Stimulated activated naive B cell treated with anti-CD40 and anti-IgM and Interleukin-4, amounts not matched to agents 10 μg/mL and 1 μg/mL and 100 μg/mL, for 72 hours (primary cell): ENCODE results near the gene LPIN2.
"Not testable (repeated sequence)": the region's sequence is repeated elsewhere in the genome, so short reads cannot be mapped to it uniquely, and the experiment has no call there.

Experiments used
- ATAC-seq, 2 donors: fragments of 150-1000 bp; cut with Tn5 transposase; replicated peaks; 2 replicates each; pipeline ENCODE4 v1.10.0; 2021; ENCODE audit warnings: moderate library complexity in 1 of 2
- DNase-seq: peaks from one replicate; pipeline ENCODE4 v3.0.0; 2021
- H3K27ac Mint-ChIP-seq: one replicate; pipeline ENCODE4 v1.8.0; 2022; ENCODE audit warnings: mild to moderate bottlenecking, mixed read lengths
- H3K27me3 Mint-ChIP-seq, 2 donors: one replicate each; pipeline ENCODE4 v1.8.0; 2022; ENCODE audit warnings: mixed read lengths in 2 of 2
- H3K36me3 Mint-ChIP-seq, 2 donors: one replicate each; pipeline ENCODE4 v1.8.0; 2022; ENCODE audit warnings: mixed read lengths in 2 of 2, mild to moderate bottlenecking in 1 of 2
- H3K4me1 Mint-ChIP-seq, 2 donors: one replicate each; pipeline ENCODE4 v1.8.0; 2022; ENCODE audit warnings: mixed read lengths in 2 of 2, mild to moderate bottlenecking in 1 of 2
- H3K4me3 Mint-ChIP-seq, 2 donors: one replicate each; pipeline ENCODE4 v1.8.0; 2022; ENCODE audit warnings: mild to moderate bottlenecking in 2 of 2, mixed read lengths in 2 of 2, moderate library complexity in 1 of 2
- H3K9me3 Mint-ChIP-seq, 2 donors: one replicate each; pipeline ENCODE4 v1.8.0; 2022; ENCODE audit warnings: mixed read lengths in 2 of 2, mild to moderate bottlenecking in 1 of 2

Gene LPIN2

DNA sequence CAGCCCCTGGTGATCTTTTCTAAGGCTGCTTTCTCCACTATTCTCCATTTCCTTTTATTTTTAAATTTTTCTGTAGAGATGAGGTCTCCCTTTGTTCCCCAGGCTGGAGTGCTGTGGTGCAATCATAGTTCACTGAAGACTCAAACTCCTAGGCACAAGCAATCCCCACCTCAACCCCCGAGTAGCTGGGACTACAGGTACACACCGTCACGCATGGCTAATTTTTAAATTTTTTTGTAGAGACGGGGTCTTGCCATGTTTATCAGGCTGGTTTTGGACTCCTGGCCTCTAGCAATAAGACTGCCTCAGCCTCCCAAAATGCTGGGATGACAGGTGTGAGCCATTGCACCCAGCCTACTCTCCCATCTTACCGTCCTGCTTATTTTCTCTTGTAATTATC lies 22.7 kb upstream of the LPIN2 start:
- no peak for ATAC-seq
- no peaks in the 10 kb centered on the region for H3K9me3 Mint-ChIP-seq
- no peak overlapping the region for H3K4me3 Mint-ChIP-seq
- no peaks in the 10 kb centered on the region for H3K27me3 Mint-ChIP-seq
- DNase-seq = no peak
- no peaks in the 10 kb centered on the region for H3K36me3 Mint-ChIP-seq
- peaks cover 3 to 6% of the 10 kb centered on the region in 2 donors for H3K4me1 Mint-ChIP-seq
- H3K27ac Mint-ChIP-seq = no peak overlapping the region

DNA sequence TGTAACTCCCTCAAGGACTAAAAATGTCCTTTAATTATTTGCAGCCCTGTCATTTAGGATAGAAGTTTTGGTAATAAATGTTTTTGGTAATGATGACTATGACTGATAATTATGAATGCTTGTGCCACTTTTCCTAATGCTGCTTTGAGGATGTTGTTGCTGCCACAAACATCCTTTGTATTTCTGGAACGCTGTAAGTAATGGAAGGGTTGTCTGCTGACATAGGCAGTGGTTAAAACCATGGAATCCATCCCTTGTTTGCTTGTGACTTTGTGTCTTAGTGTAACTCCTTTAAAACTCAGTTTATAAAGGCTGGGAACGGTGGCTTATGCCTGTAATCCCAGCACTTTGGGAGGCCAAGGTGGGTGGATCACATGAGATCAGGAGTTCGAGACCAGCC lies 19.8 kb upstream of the LPIN2 start:
- Mint-ChIP-seq H3K27ac (no peak overlapping the region), H3K27me3 (no peaks in the 10 kb centered on the region), H3K36me3 (no peaks in the 10 kb centered on the region), H3K4me3 (no peak overlapping the region), H3K9me3 (no peaks in the 10 kb centered on the region), H3K4me1 (peaks cover 3 to 16% of the 10 kb centered on the region in 2 donors)
- no peak for ATAC-seq
- DNase-seq = no peak

DNA sequence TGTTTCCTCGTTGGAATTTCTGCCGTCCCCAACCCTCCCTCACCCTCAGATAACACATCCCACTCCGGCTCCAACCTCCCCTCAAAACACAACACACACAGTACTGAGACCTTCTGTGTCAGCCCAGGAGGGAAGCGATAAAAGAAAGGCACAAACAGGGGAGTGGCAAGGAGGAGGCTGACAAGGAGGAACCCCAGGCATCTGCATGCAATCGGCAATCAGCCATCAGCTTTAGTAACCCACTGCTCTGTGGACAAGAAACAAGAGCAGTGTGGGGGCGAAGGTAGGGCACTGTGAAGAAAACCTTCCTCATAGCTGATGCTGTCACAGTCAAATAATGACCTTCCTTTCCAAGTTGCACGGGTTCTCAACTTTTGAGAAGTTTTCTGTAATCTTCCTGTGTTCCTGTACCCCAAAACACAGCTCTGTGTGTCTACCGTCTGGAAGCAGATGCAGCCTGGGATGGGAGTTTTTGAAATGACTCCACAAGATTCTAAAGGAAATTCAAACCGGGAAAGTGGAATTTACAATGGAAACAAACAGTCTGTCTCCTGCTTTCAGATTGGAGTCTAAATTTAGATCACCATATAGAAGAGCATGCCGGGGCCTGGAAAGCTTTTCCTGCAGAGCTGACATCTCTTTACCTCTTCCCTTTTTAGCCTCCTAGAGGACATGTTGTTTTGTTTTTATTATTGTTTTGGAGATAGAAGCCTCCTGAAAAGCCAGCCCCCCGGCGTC lies 16.4 kb upstream of the LPIN2 start:
- DNase-seq (no peak), ATAC-seq (peak in 1 of 2 donors; percentile 48)
- H3K9me3 Mint-ChIP-seq = no peaks in the 10 kb centered on the region
- no peaks in the 10 kb centered on the region for H3K36me3 Mint-ChIP-seq
- no peaks in the 10 kb centered on the region for H3K27me3 Mint-ChIP-seq
- no peak overlapping the region for H3K27ac Mint-ChIP-seq
- H3K4me3 Mint-ChIP-seq = no peak overlapping the region
- peaks cover 0 to 10% of the 10 kb centered on the region in 2 donors for H3K4me1 Mint-ChIP-seq

DNA sequence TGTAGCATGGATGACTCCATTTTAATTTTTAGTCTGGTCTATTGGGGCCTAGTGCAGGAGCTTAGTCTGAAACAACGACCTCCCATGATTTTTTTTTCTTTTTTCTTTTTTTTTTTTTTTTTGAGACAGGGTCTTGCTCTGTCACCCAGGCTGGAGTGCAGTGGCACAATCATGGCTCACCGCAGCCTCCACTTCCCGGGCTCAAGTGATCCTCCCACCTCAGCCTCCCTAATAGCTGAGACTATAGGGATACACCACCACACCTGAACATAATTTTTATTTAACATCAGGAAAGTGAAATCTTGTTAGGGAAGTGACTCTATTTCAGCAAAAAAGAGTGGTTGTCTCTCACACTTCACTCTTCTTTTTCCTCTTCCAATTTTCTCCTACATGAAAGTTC lies 15.2 kb upstream of the LPIN2 start:
- not testable (repeated sequence) for H3K27ac Mint-ChIP-seq, ATAC-seq, DNase-seq, H3K4me3 Mint-ChIP-seq, H3K9me3 Mint-ChIP-seq, H3K27me3 Mint-ChIP-seq, H3K36me3 Mint-ChIP-seq
- H3K4me1 Mint-ChIP-seq = peaks cover 0 to 10% of the 10 kb centered on the region in 2 donors

DNA sequence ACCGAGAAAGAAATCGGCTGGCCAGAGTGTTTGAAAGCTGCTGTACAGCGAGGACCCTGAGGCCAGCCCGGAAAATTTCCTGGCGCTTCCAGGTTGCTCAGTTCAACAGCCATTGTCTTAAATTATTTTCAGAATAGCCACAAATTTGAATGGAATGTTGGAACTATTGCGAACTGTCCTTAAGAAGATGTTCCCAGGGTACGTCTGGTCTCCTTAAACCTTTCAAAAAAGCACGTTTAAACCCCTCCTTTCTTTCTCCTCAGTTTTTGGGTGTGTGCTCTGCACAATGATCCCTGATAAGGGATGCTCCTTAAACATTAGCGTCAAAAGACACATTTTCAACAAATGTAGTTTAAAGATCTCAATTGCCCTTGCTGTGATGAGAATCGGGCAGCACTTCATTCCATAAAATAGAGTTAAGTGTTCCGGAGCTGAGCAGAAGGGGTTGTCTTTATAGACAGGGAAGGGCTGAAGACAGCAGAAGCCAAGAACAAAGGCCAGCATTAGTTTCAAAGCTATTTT lies 14.5 kb upstream of the LPIN2 start:
- H3K36me3 Mint-ChIP-seq = no peaks in the 10 kb centered on the region
- no peak overlapping the region for H3K27ac Mint-ChIP-seq
- DNase-seq (no peak), ATAC-seq (no peak)
- peaks cover 0 to 3% of the 10 kb centered on the region in 2 donors for H3K9me3 Mint-ChIP-seq
- no peak overlapping the region for H3K4me3 Mint-ChIP-seq
- H3K4me1 Mint-ChIP-seq = peaks cover 0 to 10% of the 10 kb centered on the region in 2 donors
- no peaks in the 10 kb centered on the region for H3K27me3 Mint-ChIP-seq

DNA sequence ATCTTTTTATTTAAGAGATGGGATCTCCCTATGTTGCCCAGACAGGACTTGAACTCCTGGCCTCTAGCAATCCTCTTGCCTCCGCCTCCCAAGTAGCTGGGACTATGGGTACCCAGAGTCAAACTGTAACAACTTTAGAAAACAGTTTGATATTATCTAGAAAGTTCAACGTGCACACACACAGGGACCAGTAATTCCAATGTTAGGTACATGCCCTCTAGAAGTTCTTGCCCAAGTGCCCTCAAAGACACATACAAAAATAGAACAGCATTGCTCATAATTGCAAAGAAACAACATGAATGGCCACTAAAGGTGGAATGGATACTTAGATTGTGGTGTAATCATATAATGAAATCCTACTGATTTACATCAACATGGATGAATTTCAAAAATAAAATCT lies 12.6 kb upstream of the LPIN2 start:
- DNase-seq (no peak), ATAC-seq (no peak)
- no peaks in the 10 kb centered on the region for H3K36me3 Mint-ChIP-seq
- no peak overlapping the region for H3K4me3 Mint-ChIP-seq
- H3K27me3 Mint-ChIP-seq = no peaks in the 10 kb centered on the region
- H3K27ac Mint-ChIP-seq = no peak overlapping the region
- peaks cover 0 to 3% of the 10 kb centered on the region in 2 donors for H3K9me3 Mint-ChIP-seq
- peaks cover 0 to 10% of the 10 kb centered on the region in 2 donors for H3K4me1 Mint-ChIP-seq

DNA sequence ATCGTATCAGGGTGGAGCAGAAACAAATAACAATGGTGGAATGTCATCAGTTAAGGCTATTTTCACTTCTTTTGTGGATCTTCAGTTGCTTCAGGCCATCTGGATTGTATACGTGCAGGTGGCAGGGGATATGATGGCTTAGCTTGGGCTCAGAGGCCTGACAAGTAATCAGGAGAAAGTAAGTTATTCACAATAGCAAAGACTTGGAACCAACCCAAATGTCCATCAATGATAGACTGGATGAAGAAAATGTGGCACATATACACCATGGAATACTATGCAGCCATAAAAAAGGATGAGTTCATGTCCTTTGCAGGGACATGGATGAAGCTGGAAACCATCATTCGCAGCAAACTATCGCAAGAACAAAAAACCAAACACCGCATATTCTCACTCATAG lies 10.7 kb upstream of the LPIN2 start:
- H3K9me3 Mint-ChIP-seq, DNase-seq, H3K36me3 Mint-ChIP-seq, H3K4me1 Mint-ChIP-seq, H3K4me3 Mint-ChIP-seq, ATAC-seq, H3K27ac Mint-ChIP-seq, H3K27me3 Mint-ChIP-seq: not testable (repeated sequence)

DNA sequence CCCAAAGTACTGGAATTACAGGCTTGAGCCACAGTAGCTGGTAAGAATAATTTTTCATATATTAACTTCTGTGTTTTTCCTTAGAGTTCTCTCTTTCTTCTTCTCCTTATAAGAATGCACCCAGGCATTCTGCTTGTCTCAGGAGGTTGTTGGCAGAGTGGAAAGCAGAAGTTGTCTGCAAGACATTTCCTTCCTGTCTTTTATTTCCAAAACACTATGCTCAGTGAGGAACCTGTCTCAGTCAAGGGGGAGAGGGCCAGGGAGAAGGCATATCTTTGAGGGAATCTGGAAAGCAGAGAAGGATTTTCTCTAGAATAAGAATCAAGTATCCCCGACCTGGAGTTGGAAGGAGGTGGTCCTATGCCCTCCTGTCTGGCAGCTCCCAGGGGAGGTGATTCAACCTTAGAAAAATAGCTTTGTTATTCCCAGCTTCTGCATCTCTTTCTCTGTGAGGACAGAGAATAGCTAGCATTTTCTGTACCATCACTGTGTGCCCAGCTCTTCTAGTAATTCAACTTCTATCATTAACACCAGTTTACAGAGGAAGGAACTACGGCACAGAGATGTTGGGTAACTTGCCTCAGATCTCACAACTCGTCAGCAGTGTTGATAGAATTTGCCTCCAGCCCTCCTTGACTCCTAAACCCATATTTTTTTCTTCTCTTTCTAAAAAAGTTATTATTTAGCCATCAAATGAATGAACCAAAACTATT lies 3.8 kb upstream of the LPIN2 start:
- Mint-ChIP-seq H3K4me1 (peaks cover 24 to 45% of the 10 kb centered on the region in 2 donors), H3K9me3 (no peaks in the 10 kb centered on the region), H3K27ac (peak overlapping the region; percentile 39), H3K27me3 (no peaks in the 10 kb centered on the region), H3K36me3 (peaks cover 0 to 2% of the 10 kb centered on the region in 2 donors), H3K4me3 (peak overlapping the region in 1 of 2 donors; percentile 26)
- DNase-seq (no peak), ATAC-seq (peak in 1 of 2 donors; percentile 15)

DNA sequence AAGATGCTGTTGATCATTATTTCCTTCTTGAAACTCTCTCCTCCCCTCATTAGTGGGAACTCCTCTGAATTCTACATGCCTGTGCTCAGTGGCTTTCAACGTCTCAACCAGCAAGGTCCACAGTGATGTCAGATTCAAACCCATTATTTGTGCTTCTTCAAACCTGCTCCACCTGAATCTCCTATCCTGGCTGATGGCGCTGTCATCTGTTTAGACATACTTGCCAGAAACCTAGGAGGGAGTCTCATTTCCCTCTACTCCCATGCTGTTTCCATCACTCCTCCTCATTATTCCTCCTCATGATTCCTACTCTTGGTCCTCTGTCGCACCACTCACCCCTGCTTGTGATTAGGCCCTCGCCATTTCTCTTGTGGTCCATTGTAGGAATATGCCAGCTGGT lies 2.9 kb upstream of the LPIN2 start:
- peak overlapping the region; percentile 6 for H3K27ac Mint-ChIP-seq

DNA sequence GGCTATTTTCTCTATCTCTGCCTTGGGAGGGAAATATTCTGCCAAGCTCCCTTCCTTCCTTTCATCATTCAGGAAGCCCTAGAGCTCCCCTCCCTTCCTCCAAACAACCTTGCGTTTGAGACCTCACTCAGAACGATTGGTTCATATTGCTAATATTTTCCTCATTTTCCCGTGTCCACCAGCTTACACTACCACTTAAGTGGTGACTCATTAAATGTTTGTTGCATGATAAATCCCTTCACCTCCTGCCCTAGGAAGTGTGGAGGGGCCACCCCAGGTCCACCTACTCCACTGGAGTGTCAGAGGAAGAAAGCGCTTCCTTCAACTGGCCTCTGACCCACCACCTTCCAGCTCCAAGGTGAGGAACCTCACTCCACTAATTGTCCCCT lies 2.3 kb upstream of the LPIN2 start:
- Mint-ChIP-seq H3K36me3 (peaks cover 0 to 6% of the 10 kb centered on the region in 2 donors), H3K27me3 (no peaks in the 10 kb centered on the region), H3K27ac (peak overlapping the region; percentile 6), H3K4me1 (peaks cover 27 to 55% of the 10 kb centered on the region in 2 donors), H3K9me3 (no peaks in the 10 kb centered on the region), H3K4me3 (peak overlapping the region in 1 of 2 donors; percentile 1)
- ATAC-seq = no peak
- no peak for DNase-seq

More for the DNA sequence above, 2.9 kb upstream of the LPIN2 start:
- H3K27me3 Mint-ChIP-seq = no peaks in the 10 kb centered on the region
- no peak for DNase-seq
- peaks cover 0 to 3% of the 10 kb centered on the region in 2 donors for H3K36me3 Mint-ChIP-seq
- no peaks in the 10 kb centered on the region for H3K9me3 Mint-ChIP-seq
- H3K4me3 Mint-ChIP-seq = peak overlapping the region; percentile 10 to 23
- ATAC-seq = no peak
- H3K4me1 Mint-ChIP-seq = peaks cover 27 to 50% of the 10 kb centered on the region in 2 donors

DNA sequence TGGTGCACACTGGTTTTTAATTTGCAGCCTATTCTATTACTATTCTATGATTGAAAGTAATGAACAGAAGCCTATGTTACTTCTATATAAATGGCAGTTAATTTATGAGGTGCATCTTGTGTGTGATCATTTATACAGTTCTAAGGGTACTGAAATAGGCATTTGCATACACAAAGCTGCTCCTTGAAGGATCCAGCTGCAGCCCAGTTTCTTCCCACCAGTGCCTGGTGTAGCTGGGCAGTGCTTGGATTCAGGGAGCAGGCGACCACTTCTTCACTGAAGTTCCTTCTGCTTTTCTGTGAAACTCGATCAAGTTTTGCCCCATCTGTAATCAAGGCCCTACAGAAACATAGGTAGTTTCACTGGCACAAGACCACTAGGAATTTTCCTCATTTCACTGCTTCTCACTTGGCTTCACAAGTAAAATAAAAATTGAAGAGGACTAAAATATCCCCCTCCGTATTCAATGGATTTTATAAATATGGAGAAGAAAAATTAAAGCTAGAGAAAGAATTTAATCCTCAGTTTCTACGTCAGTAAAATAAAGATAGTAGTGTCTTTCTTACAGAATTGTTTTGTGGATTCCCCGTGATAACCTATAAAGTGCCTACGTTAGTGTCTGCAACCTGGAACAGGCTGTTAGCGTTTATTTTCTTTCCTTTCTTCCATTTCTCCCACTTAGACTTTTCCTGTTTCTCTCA lies 1.7 kb upstream of the LPIN2 start:
- no peak overlapping the region for H3K4me3 Mint-ChIP-seq

DNA sequence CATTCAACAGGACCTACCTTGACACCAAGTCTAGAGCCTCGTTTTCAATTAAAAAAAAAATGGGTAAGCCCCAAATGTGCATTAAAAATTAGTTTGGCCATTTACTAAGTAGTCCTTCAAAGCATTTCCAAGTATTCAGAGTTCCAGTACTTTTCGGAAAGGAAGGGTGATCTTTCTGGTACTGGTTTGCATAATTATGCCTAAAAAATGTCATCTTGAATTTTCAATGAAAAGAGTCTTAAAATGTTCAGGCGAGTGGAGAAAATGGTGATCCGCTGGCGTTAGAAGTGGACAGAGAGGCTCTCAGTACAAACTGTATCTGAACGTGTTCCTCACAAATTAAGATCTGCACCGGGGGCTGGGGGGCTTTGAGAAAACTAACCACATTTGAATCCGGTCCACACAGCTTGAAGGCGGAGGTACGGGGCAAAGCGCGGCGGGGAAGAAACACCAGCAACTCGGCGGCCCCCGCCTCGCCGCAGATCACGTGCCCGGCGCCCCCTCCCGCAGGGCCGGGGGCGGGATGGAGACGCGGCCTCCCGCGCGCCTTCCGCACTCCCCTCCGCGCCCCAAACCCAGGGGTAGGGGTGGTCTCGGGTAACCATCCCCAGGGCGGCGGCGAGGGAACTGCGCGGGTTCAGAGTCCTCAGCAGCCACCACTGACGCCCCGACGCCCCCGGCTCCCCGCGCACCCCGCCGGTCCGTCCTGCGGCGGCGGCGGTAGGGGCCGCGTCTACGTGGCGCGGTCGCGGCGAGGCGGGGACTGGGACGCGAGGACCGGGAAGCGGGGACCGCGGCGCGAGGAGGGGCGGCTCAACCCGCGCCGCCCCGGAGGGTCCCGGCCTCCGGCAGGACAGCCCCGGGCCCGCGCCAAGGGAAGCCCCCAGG lies 564 bp downstream of the LPIN2 start:
- no peaks in the 10 kb centered on the region for H3K27me3 Mint-ChIP-seq
- no peak for DNase-seq
- no peaks in the 10 kb centered on the region for H3K9me3 Mint-ChIP-seq
- H3K4me1 Mint-ChIP-seq = peaks cover 34 to 58% of the 10 kb centered on the region in 2 donors
- peak overlapping the region; percentile 94 for H3K27ac Mint-ChIP-seq
- peak; percentile 35 to 40 for ATAC-seq
- H3K4me3 Mint-ChIP-seq = peak overlapping the region; percentile 86 to 91
- H3K36me3 Mint-ChIP-seq = peaks cover 9 to 19% of the 10 kb centered on the region in 2 donors

More for the DNA sequence above, 1.7 kb upstream of the LPIN2 start:
- ATAC-seq (no peak), DNase-seq (no peak)
- H3K9me3 Mint-ChIP-seq = no peaks in the 10 kb centered on the region
- peaks cover 3 to 10% of the 10 kb centered on the region in 2 donors for H3K36me3 Mint-ChIP-seq
- peaks cover 30 to 60% of the 10 kb centered on the region in 2 donors for H3K4me1 Mint-ChIP-seq
- H3K27ac Mint-ChIP-seq = peak overlapping the region; percentile 6
- no peaks in the 10 kb centered on the region for H3K27me3 Mint-ChIP-seq

DNA sequence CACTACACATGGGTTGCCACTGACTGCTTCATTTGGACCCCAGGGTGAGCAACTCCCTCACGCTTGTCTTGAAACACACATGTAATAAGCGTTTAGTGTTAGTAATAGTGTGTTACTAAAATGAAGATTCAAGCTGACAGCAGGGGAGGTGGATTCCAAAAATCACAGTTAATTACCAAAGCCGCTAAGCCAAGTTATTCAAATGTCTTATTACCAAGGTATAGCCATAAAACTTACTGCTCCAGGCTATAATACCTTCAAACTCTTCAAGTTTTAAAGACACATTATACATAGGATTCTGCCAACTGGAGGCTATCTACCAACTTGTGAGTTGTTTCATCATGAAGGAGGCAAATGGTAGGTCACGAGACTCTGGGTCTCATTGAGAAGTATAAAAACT lies 2.9 kb downstream of the LPIN2 start:
- Mint-ChIP-seq H3K4me3 (no peak overlapping the region), H3K27me3 (no peaks in the 10 kb centered on the region), H3K4me1 (peaks cover 17 to 41% of the 10 kb centered on the region in 2 donors), H3K27ac (no peak overlapping the region), H3K36me3 (peaks cover 11 to 22% of the 10 kb centered on the region in 2 donors), H3K9me3 (no peaks in the 10 kb centered on the region)
- no peak for ATAC-seq
- DNase-seq = no peak
